Astrocyte (in vitro differentiated cells and primary cell): ENCODE measurements around the gene LRRC9. TPM values are rescaled to one million over a fixed set of nuclear protein-coding genes. Genes with fewer than 3 reads are reported as not detected.

Source experiments
- DNase-seq: peaks from one replicate; pipeline ENCODE4 v3.0.0-alpha.2; 2010; ENCODE audit warnings: low read depth
- FAIRE-seq: peaks from 2 replicates; lab custom pipeline; 2011; peaks lifted over from hg19 to GRCh38; lab: Jason Lieb, UNC
- H2AFZ ChIP-seq: 2 replicates; pipeline ENCODE4 v1.6.0; 2012; ENCODE audit warnings: low read depth, low read length, inconsistent platforms
- H3K27ac ChIP-seq: 2 replicates; pipeline ENCODE4 v1.5.1; 2011; ENCODE audit warnings: low read depth, low read length, inconsistent platforms
- H3K27me3 ChIP-seq: 2 replicates; pipeline ENCODE4 v1.6.0; 2011; ENCODE audit warnings: low read length, inconsistent platforms; ENCODE audit not compliant: insufficient read depth
- H3K36me3 ChIP-seq: 2 replicates; pipeline ENCODE4 v1.5.1; 2011; ENCODE audit warnings: low read length, inconsistent platforms; ENCODE audit not compliant: insufficient read depth
- H3K4me1 ChIP-seq: 2 replicates; pipeline ENCODE4 v1.5.1; 2011; ENCODE audit warnings: low read length, inconsistent platforms; ENCODE audit not compliant: insufficient read depth
- H3K4me2 ChIP-seq: 2 replicates; pipeline ENCODE4 v1.6.0; 2012; ENCODE audit warnings: low read length, inconsistent platforms
- H3K4me3 ChIP-seq: 2 replicates; pipeline ENCODE4 v1.5.1; 2011; ENCODE audit warnings: low read depth, mild to moderate bottlenecking, low read length, inconsistent platforms; ENCODE audit not compliant: insufficient read depth
- H3K79me2 ChIP-seq: 2 replicates; pipeline ENCODE4 v1.6.0; 2012; ENCODE audit warnings: mild to moderate bottlenecking, low read length, inconsistent platforms; ENCODE audit not compliant: insufficient read depth
- H3K9ac ChIP-seq: 2 replicates; pipeline ENCODE4 v1.6.0; 2012; ENCODE audit warnings: mild to moderate bottlenecking, low read length, inconsistent platforms
- H3K9me3 ChIP-seq: 2 replicates; pipeline ENCODE4 v1.5.1; 2012; ENCODE audit warnings: low read depth, mild to moderate bottlenecking, low read length, inconsistent platforms; ENCODE audit not compliant: insufficient read depth
- H4K20me1 ChIP-seq: 2 replicates; pipeline ENCODE4 v1.6.0; 2012; ENCODE audit warnings: low read length, inconsistent platforms; ENCODE audit not compliant: insufficient read depth
- H3K27ac Mint-ChIP-seq: one replicate; pipeline ENCODE4 v1.8.0; 2021; ENCODE audit warnings: mild to moderate bottlenecking, mixed read lengths; ENCODE audit not compliant: unreplicated experiment
- H3K27me3 Mint-ChIP-seq: one replicate; pipeline ENCODE4 v1.8.0; 2021; ENCODE audit warnings: low read depth, mixed read lengths; ENCODE audit not compliant: unreplicated experiment
- H3K36me3 Mint-ChIP-seq: one replicate; pipeline ENCODE4 v1.8.0; 2021; ENCODE audit warnings: low read depth, mixed read lengths; ENCODE audit not compliant: unreplicated experiment
- H3K4me1 Mint-ChIP-seq: one replicate; pipeline ENCODE4 v1.8.0; 2021; ENCODE audit warnings: low read depth, mixed read lengths; ENCODE audit not compliant: unreplicated experiment
- H3K4me3 Mint-ChIP-seq: one replicate; pipeline ENCODE4 v1.8.0; 2021; ENCODE audit warnings: mild to moderate bottlenecking, moderate library complexity, mixed read lengths; ENCODE audit not compliant: unreplicated experiment
- H3K9me3 Mint-ChIP-seq: one replicate; pipeline ENCODE4 v1.8.0; 2021; ENCODE audit warnings: mild to moderate bottlenecking, mixed read lengths; ENCODE audit not compliant: unreplicated experiment
- EZH2 ChIP-seq: IDR thresholded peaks from 2 replicates; pipeline ENCODE4 v1.6.1; 2012; ENCODE audit warnings: mild to moderate bottlenecking, low read length, inconsistent platforms; ENCODE audit not compliant: insufficient read depth
- total RNA-seq: library from RNA; stranded (reverse); gene quantifications from 2 replicates; pipeline ENCODE4 v1.2.1, GENCODE V29; 2021
- TF ChIP-seq, protein P1 (sequence below): IDR thresholded peaks from 2 replicates; pipeline ENCODE4 v1.5.1; 2011; ENCODE audit warnings: low read depth, mild to moderate bottlenecking, inconsistent platforms, low read length, moderate library complexity; ENCODE audit not compliant: insufficient read depth

LRRC9 gene
- total RNA-seq, 1 donor from 2014 or later: 0.05 TPM

DNA sequence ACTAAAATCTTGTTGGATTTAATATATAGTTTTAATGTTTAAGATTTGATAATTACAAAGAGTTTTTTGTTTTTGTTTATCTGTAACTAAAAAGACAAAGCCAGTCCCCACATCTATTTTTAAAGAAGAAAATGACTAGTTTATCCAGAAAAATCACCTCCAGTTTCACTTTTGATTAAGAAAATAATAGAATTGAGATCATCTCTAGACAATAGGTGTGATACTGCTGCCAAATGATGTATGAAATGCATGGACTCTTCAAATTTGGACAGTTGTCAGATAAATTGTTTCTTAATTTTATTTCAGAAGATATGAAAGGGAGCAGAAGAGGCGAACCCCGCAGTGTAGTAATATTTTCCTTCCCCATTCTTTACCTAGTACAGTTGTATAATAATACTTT, 191.8 kb downstream of the LRRC9 start:
- Histone ChIP-seq H3K27me3 (no peaks in the 10 kb centered on the region), H3K36me3 (peaks cover 16% of the 10 kb centered on the region), H4K20me1 (peaks cover 31% of the 10 kb centered on the region), H3K4me1 (no peaks in the 10 kb centered on the region), H3K79me2 (peaks cover 86% of the 10 kb centered on the region), H3K4me3 (no peak overlapping the region), H2AFZ (no peak overlapping the region), H3K9me3 (no peaks in the 10 kb centered on the region), H3K27ac (no peak overlapping the region), H3K9ac (no peak overlapping the region), H3K4me2 (no peak overlapping the region)
- DNase-seq (no peak), FAIRE-seq (no peak)
- Mint-ChIP-seq H3K9me3 (no peaks in the 10 kb centered on the region), H3K27ac (no peak overlapping the region), H3K27me3 (no peaks in the 10 kb centered on the region), H3K4me3 (no peak overlapping the region), H3K36me3 (peaks cover 14% of the 10 kb centered on the region), H3K4me1 (peaks cover 2% of the 10 kb centered on the region)
- TF ChIP-seq, protein P1, sequence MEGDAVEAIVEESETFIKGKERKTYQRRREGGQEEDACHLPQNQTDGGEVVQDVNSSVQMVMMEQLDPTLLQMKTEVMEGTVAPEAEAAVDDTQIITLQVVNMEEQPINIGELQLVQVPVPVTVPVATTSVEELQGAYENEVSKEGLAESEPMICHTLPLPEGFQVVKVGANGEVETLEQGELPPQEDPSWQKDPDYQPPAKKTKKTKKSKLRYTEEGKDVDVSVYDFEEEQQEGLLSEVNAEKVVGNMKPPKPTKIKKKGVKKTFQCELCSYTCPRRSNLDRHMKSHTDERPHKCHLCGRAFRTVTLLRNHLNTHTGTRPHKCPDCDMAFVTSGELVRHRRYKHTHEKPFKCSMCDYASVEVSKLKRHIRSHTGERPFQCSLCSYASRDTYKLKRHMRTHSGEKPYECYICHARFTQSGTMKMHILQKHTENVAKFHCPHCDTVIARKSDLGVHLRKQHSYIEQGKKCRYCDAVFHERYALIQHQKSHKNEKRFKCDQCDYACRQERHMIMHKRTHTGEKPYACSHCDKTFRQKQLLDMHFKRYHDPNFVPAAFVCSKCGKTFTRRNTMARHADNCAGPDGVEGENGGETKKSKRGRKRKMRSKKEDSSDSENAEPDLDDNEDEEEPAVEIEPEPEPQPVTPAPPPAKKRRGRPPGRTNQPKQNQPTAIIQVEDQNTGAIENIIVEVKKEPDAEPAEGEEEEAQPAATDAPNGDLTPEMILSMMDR: no peak
- no peak for TF ChIP-seq EZH2

Other genes with a start within 250 kb of the LRRC9 start
- gene RTN1, start 49.4 kb upstream of the LRRC9 start, total RNA-seq: 0.60 and 1.2 TPM in 2 replicates
- gene PCNX4, start 171.8 kb downstream of the LRRC9 start, total RNA-seq: 67.9 and 71.3 TPM in 2 replicates
- gene DHRS7, start 245.3 kb downstream of the LRRC9 start, total RNA-seq: 57.3 and 62.5 TPM in 2 replicates